Smooth muscle cell (in vitro differentiated cells): ENCODE data around the gene PRKN. TPM values are rescaled to one million over a fixed set of nuclear protein-coding genes. Genes with fewer than 3 reads are reported as not detected.

Experiments
- DNase-seq: peaks from one replicate; lab custom pipeline; 2025; ENCODE audit not compliant: unreplicated experiment; lab: John Stamatoyannopoulos, UW
- H2AFZ ChIP-seq: fragments of 200-600 bp; sonication (generic); 2 replicates; pipeline ENCODE4 v1.6.0; 2016; ENCODE audit warnings: antibody characterized with exemption, low read depth, mild to moderate bottlenecking
- H3F3A ChIP-seq: fragments of 200-600 bp; sonication (generic); 2 replicates; pipeline ENCODE4 v1.6.0; 2017; ENCODE audit warnings: antibody characterized with exemption, low read depth
- H3K27ac ChIP-seq: fragments of 200-600 bp; sonication (generic); 2 replicates; pipeline ENCODE4 v1.5.1; 2016; ENCODE audit warnings: low read depth, mild to moderate bottlenecking
- H3K27me3 ChIP-seq: fragments of 200-600 bp; sonication (generic); 2 replicates; pipeline ENCODE4 v1.6.1; 2016; ENCODE audit warnings: low read depth, mild to moderate bottlenecking
- H3K36me3 ChIP-seq: fragments of 200-600 bp; sonication (generic); 2 replicates; pipeline ENCODE4 v1.5.1; 2016; ENCODE audit warnings: low read depth
- H3K4me1 ChIP-seq: fragments of 200-600 bp; sonication (generic); 2 replicates; pipeline ENCODE4 v1.5.1; 2016; ENCODE audit warnings: low read depth
- H3K4me2 ChIP-seq: fragments of 200-600 bp; sonication (generic); 2 replicates; pipeline ENCODE4 v1.6.0; 2016; ENCODE audit warnings: mild to moderate bottlenecking
- H3K4me3 ChIP-seq: fragments of 200-600 bp; sonication (generic); 2 replicates; pipeline ENCODE4 v1.5.1; 2016; ENCODE audit warnings: mild to moderate bottlenecking
- H3K79me2 ChIP-seq: fragments of 200-600 bp; sonication (generic); 2 replicates; pipeline ENCODE4 v1.6.0; 2016; ENCODE audit warnings: low read depth, mild to moderate bottlenecking
- H3K9ac ChIP-seq: fragments of 200-600 bp; sonication (generic); 2 replicates; pipeline ENCODE4 v1.6.0; 2016; ENCODE audit warnings: low read depth
- H3K9me3 ChIP-seq: fragments of 200-600 bp; sonication (generic); replicated peaks from 2 replicates; pipeline ENCODE4 v1.5.1; 2016; ENCODE audit warnings: low read depth
- H4K20me1 ChIP-seq: fragments of 200-600 bp; sonication (generic); 2 replicates; pipeline ENCODE4 v1.6.0; 2016; ENCODE audit warnings: low read depth
- whole genome bisulfite sequencing: methylation state at CpG from one replicate; pipeline ENCODE4 v1.1.7; 2016; ENCODE audit warnings: low lambda C conversion rate; 5-methylcytosine and 5-hydroxymethylcytosine counted together
- polyA plus RNA-seq: library from polyadenylated mRNA; unstranded; fragments of >200 nt; fragmentation: Nextera tagmentation; extraction: Ambion mirVana; gene quantifications from 2 replicates; pipeline ENCODE4 v1.2.1, GENCODE V29; 2016
- total RNA-seq: library from RNA; depleted of rRNA; stranded (reverse); fragments of >200 nt; gene quantifications from 2 replicates; pipeline ENCODE4 v1.2.3, GENCODE V29; 2014
- TF ChIP-seq, protein P1 (sequence below): fragments of 200-600 bp; sonication (generic); IDR thresholded peaks from 2 replicates; pipeline ENCODE4 v1.5.1; 2017; ENCODE audit warnings: borderline replicate concordance, mild to moderate bottlenecking, antibody characterized with exemption; ENCODE audit not compliant: insufficient read depth, poor library complexity, severe bottlenecking

PRKN gene
- total and polyA plus RNA-seq, 2 experiments from 2014 or later: 0.81 to 5.1 TPM

DNA sequence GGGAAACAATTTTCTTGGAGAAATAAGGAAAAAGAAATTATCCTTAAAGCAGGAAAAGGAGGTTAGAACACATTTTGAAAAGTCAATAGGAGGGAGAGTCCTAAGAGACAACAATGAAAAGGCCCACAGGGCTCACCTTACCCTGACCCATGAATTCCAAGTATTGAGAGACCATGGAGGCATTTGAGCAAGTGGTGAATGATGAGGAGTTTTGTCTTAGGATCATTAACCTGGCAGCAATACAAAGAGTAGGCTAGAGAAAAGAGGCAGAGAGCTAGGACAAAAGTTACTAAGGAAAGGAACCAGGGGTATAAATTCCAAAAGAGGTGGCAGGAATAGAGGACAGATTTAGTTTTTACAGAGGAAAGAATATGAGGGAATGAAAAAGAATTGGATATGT, 44.9 kb upstream of the PRKN start:
- H3F3A ChIP-seq: no peaks in the 10 kb centered on the region
- no peaks in the 10 kb centered on the region for H3K27me3 ChIP-seq
- no peaks in the 10 kb centered on the region for H3K79me2 ChIP-seq
- no peaks in the 10 kb centered on the region for H3K4me1 ChIP-seq
- no peak overlapping the region for H3K4me2 ChIP-seq
- no peak for DNase-seq
- H3K36me3 ChIP-seq: no peaks in the 10 kb centered on the region
- no peak overlapping the region for H3K27ac ChIP-seq
- H3K9ac ChIP-seq: no peak overlapping the region
- no peak overlapping the region for H2AFZ ChIP-seq
- TF ChIP-seq, protein P1, sequence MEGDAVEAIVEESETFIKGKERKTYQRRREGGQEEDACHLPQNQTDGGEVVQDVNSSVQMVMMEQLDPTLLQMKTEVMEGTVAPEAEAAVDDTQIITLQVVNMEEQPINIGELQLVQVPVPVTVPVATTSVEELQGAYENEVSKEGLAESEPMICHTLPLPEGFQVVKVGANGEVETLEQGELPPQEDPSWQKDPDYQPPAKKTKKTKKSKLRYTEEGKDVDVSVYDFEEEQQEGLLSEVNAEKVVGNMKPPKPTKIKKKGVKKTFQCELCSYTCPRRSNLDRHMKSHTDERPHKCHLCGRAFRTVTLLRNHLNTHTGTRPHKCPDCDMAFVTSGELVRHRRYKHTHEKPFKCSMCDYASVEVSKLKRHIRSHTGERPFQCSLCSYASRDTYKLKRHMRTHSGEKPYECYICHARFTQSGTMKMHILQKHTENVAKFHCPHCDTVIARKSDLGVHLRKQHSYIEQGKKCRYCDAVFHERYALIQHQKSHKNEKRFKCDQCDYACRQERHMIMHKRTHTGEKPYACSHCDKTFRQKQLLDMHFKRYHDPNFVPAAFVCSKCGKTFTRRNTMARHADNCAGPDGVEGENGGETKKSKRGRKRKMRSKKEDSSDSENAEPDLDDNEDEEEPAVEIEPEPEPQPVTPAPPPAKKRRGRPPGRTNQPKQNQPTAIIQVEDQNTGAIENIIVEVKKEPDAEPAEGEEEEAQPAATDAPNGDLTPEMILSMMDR: no peak
- no peaks in the 10 kb centered on the region for H3K9me3 ChIP-seq
- H4K20me1 ChIP-seq: no peaks in the 10 kb centered on the region
- H3K4me3 ChIP-seq: no peak overlapping the region

DNA sequence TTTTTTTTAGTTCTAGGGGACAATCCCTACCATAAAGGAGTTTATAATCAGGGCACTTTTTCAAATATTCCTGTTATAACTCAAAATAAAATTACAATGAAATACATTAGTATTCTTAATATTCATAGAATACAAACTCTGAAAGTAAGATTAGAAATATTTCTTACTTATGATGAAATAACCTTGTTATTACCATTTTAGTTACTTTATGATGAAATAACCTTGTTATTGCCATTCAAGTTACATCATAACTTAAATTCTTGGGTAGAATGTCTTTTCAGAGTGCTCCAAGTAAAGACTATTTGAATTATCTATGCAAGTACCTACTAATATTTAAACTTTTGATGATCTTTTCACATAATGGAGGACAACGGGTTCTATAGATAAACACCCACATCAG, 43.4 kb upstream of the PRKN start:
- WGBS: 100% methylated on average over 1 of the region's 1 CpG
- Histone ChIP-seq H3K79me2 (no peaks in the 10 kb centered on the region), H3K4me3 (no peak overlapping the region), H3K9me3 (no peaks in the 10 kb centered on the region), H3K4me1 (no peaks in the 10 kb centered on the region), H3K9ac (no peak overlapping the region), H3K27me3 (no peaks in the 10 kb centered on the region), H3K4me2 (no peak overlapping the region), H3K27ac (no peak overlapping the region), H2AFZ (no peak overlapping the region), H3F3A (no peaks in the 10 kb centered on the region), H3K36me3 (no peaks in the 10 kb centered on the region), H4K20me1 (no peaks in the 10 kb centered on the region)
- TF ChIP-seq, protein P1: no peak
- no peak for DNase-seq

DNA sequence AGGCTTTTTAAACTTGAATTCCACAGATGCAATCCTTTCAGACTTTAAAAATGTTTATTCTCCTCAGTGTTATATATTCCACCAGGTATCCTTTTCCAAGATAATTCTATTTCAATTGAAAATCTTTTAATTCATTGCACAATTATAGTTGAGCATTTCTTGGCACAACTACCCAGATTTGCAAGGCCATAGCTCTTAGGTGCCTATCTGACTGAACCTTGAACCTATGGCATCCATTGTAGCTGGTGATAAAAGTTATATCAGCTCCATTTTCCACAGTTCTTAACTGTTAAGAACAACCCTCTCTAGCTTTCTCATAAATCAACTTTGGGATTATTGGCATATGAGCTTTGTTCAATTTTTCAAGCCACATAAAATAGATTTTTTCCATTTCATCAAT, 42.6 kb upstream of the PRKN start:
- H3K27me3 ChIP-seq: no peaks in the 10 kb centered on the region
- H3K79me2 ChIP-seq: no peaks in the 10 kb centered on the region
- no peak overlapping the region for H3K27ac ChIP-seq

DNA sequence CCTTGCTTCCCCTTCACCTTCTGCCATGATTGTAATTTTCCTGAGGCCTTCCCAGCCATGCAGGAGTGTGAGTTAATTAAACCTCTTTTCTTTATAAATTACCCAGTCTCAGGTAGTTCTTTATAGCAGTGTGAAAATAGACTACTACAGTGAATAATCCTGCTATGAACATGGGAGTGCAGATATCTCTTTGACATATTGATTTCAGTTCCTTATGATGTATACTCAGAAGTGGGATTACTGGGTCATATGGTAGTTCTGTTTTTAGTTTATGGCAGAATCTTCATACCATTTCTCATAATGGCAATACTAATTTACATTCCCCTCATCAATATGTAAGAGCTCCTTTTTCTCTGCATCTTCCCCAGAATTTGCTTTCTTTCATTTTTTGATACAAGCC, 26.2 kb upstream of the PRKN start:
- Histone ChIP-seq H3K9ac (no peak overlapping the region), H3K9me3 (no peaks in the 10 kb centered on the region), H3K79me2 (no peaks in the 10 kb centered on the region), H3K4me3 (no peak overlapping the region), H4K20me1 (no peaks in the 10 kb centered on the region), H3K27me3 (no peaks in the 10 kb centered on the region), H3F3A (no peaks in the 10 kb centered on the region), H3K36me3 (no peaks in the 10 kb centered on the region), H3K4me2 (no peak overlapping the region), H3K27ac (no peak overlapping the region), H3K4me1 (no peaks in the 10 kb centered on the region), H2AFZ (no peak overlapping the region)
- no peak for DNase-seq
- TF ChIP-seq, protein P1: no peak

More for the DNA sequence above, 42.6 kb upstream of the PRKN start:
- Histone ChIP-seq H2AFZ (no peak overlapping the region), H3F3A (no peaks in the 10 kb centered on the region), H4K20me1 (no peaks in the 10 kb centered on the region), H3K36me3 (no peaks in the 10 kb centered on the region), H3K4me3 (no peak overlapping the region), H3K9ac (no peak overlapping the region), H3K4me1 (no peaks in the 10 kb centered on the region), H3K4me2 (no peak overlapping the region), H3K9me3 (no peaks in the 10 kb centered on the region)
- TF ChIP-seq, protein P1: no peak
- DNase-seq: no peak
